ENCODE results near the gene LINGO3. TPM values are rescaled to one million over a fixed set of nuclear protein-coding genes. Genes with fewer than 3 reads are reported as not detected.

The LINGO3 gene
- total and polyA plus RNA-seq, 8 donors: not detected

DNA sequence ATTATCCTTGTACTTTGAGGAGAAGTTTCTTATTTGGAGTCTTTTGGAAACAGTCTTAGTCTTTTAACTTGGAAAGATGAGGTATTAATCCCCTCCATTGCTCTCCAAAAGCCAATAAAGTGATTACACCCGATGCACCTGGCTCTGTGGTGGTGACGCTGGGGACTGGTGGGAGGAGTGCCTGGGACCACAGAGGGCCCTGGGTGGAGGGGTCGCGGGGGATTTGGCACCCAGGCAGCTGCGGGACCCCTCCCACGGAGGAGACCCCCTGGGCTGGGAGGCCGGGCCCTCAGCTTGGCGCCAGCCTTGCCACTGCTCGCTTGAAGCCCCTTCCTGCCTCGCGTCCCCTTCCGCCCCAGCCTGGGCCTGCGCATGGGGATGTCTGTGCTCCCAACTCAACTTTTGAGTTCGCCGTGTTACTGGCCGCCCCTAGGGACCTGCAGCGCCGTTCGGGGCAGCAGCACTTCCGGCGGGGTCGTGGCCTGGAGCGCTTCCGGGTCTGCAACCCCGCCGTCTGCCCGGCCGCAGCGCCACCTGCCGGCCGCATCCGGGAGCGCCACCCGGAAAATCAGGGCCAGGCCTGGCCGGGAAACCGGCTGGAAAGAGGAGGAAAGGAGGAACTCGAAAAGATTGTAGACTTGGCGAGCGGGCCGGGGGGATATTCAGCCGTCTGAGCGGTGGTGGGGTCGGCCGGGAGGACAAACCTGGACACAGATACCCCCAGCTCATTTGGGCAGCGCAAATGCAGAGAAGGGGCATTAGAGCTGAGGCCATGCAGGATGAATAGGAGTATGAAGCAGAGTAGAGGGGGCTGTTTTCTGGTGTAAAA, 34.4 kb downstream of the LINGO3 start:
- no peaks in the 10 kb centered on the region for H3K9me3 ChIP-seq
- TF ChIP-seq, protein P1, sequence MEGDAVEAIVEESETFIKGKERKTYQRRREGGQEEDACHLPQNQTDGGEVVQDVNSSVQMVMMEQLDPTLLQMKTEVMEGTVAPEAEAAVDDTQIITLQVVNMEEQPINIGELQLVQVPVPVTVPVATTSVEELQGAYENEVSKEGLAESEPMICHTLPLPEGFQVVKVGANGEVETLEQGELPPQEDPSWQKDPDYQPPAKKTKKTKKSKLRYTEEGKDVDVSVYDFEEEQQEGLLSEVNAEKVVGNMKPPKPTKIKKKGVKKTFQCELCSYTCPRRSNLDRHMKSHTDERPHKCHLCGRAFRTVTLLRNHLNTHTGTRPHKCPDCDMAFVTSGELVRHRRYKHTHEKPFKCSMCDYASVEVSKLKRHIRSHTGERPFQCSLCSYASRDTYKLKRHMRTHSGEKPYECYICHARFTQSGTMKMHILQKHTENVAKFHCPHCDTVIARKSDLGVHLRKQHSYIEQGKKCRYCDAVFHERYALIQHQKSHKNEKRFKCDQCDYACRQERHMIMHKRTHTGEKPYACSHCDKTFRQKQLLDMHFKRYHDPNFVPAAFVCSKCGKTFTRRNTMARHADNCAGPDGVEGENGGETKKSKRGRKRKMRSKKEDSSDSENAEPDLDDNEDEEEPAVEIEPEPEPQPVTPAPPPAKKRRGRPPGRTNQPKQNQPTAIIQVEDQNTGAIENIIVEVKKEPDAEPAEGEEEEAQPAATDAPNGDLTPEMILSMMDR (IDR thresholded peaks at IDR 0.05): peak in 6 of 7 experiments; percentile 29 to 99 (median 97)
- TF ChIP-seq POLR2AphosphoS5 (IDR thresholded peaks at IDR 0.05) (peak; percentile 6 to 84 (median 51)), EP300 (IDR thresholded peaks at IDR 0.05) (no peak), POLR2A (IDR thresholded peaks at IDR 0.05) (no peak)
- H3K36me3 ChIP-seq: peaks cover 13 to 40% (median 37%) of the 10 kb centered on the region in 4 donors
- no peaks in the 10 kb centered on the region for H3K27me3 ChIP-seq
- peaks cover 48 to 70% (median 60%) of the 10 kb centered on the region in 4 donors for H3K4me1 ChIP-seq
- 9 to 14% (median 10%) methylated on average over 35 to 45 of the region's 45 CpGs for WGBS, 5 donors
- peak overlapping the region; percentile 18 to 99 (median 58) for H3K4me3 ChIP-seq
- peak; percentile 83 to 93 for DNase-seq
- H3K27ac ChIP-seq: peak overlapping the region; percentile 70 to 99 (median 98)
- intact Hi-C loops (cut with DNase I; ENCODE audit: low total_unique reads): loop anchor here (5.0 kb wide), 1 partner anchor 41 kb away; no protein-coding TSS in a partner anchor

DNA sequence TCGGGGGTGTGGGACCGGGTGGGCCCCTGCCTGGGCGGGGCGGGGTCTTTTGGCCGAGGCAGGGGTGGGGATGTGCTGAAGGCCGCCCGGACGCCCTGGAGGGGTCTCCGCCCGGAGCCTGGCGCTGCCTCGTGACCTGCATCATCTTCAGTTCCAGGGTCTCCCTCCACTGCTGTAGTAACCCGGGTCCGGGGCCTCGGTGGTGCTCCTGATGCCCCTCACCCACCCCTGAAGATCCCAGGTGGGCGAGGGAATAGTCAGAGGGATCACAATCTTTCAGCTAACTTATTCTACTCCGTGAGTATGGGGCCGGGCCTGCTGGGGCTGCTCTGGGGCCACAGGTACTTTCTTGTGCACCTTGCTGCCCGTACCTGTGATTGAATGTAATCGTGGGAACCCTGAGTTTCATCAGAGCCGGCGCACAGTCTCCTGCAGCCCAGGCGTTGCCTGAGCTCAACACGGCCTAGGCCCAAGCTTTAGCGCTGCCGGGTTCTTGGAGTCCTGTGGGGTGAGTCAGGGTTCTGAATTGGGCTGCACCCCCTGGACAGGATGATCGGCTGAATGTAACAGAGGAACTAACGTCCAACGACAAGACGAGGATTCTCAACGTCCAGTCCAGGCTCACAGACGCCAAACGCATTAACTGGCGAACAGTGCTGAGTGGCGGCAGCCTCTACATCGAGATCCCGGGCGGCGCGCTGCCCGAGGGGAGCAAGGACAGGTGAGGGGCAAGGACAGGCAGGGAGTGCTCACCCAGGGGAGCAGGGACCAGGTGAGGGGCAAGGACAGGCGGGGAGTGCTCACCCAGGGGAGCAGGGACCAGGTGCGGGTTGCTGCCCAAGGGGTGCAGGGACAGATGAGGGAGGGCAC, 36.5 kb downstream of the LINGO3 start:
- DNase-seq: peak in 1 of 2 donors; percentile 43
- Histone ChIP-seq H3K9me3 (no peaks in the 10 kb centered on the region), H3K4me1 (peaks cover 53 to 80% (median 67%) of the 10 kb centered on the region in 4 donors), H3K27me3 (no peaks in the 10 kb centered on the region), H3K27ac (peak overlapping the region; percentile 96 to 99 (median 98)), H3K36me3 (peaks cover 13 to 37% (median 31%) of the 10 kb centered on the region in 4 donors), H3K4me3 (peak overlapping the region; percentile 97 to 100 (median 99))
- intact Hi-C loops (cut with DNase I; ENCODE audit: low total_unique reads): loop anchor here (5.0 kb wide), 1 partner anchor 39 kb away; no protein-coding TSS in a partner anchor
- WGBS, 5 donors: 14 to 28% (median 17%) methylated on average over 24 to 43 of the region's 43 CpGs
- no peak for TF ChIP-seq POLR2A (IDR thresholded peaks at IDR 0.05)
- TF ChIP-seq, protein P1 (IDR thresholded peaks at IDR 0.05): no peak
- TF ChIP-seq EP300 (IDR thresholded peaks at IDR 0.05): no peak

DNA sequence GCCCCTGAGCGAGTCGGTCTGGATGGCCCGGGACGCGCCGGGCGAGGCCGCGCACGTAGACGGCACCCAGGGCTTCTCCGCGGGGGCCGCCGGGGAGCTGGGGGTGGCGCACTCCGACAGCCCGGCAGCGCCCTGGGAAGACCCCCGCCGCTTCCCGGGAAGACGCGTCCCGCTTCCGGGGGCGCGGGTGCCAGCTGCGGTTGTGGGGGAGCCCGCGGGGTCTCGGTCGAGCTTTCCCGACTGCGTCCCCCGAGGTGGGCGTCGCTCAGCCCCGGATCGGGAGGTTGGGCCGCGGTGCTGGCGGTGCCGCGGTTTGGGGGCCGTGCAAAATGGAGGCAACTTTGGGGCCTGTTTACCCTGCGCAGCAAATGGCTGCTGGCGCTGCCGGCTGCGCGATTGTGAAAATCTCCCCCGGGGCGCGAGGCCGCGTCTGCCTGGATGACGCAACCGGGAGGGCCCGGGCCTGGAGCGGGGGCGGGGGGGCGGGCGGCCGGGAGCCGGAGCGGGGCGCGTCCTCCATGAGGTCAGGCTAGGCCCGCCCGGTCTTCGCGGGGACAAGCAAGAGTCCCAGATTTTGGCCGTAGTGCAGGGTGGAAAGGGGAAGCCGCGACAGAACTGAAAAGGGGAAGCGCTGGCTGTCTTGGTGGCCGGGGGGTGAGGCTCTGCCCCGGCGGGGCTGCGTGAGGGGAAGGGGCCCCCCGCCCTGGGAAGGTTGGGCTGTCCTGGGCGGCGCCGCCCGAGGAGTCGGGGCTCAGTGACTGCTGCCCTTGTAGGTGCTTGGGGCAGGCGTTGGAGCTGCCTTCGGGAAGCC, 37.3 kb downstream of the LINGO3 start:
- WGBS, 5 donors: 0 to 1% (median 1%) methylated on average over 28 to 88 of the region's 88 CpGs
- DNase-seq: peak; percentile 82 to 95
- intact Hi-C loops (cut with DNase I; ENCODE audit: low total_unique reads): loop anchor here (5.0 kb wide), 1 partner anchor 38 kb away; no protein-coding TSS in a partner anchor
- TF ChIP-seq, protein P1 (IDR thresholded peaks at IDR 0.05): no peak
- TF ChIP-seq POLR2AphosphoS5 (IDR thresholded peaks at IDR 0.05) (peak; percentile 78 to 89 (median 84)), POLR2A (IDR thresholded peaks at IDR 0.05) (no peak), EP300 (IDR thresholded peaks at IDR 0.05) (no peak)
- peaks cover 47 to 80% (median 64%) of the 10 kb centered on the region in 4 donors for H3K4me1 ChIP-seq
- H3K9me3 ChIP-seq: no peaks in the 10 kb centered on the region
- peak overlapping the region; percentile 96 to 99 (median 98) for H3K27ac ChIP-seq
- peak overlapping the region; percentile 97 to 100 (median 99) for H3K4me3 ChIP-seq
- H3K36me3 ChIP-seq: peaks cover 13 to 28% (median 23%) of the 10 kb centered on the region in 4 donors
- H3K27me3 ChIP-seq: no peaks in the 10 kb centered on the region
